HCT116 (cell line): ENCODE results near the gene CACNB2. TPM values are rescaled to one million over a fixed set of nuclear protein-coding genes. Genes with fewer than 3 reads are reported as not detected.

Experiments used
- ATAC-seq: fragments of 200-7000 bp; cut with Tn5 transposase; 2 replicates; pipeline ENCODE4 v1.9.1; 2020; ENCODE audit warnings: mild to moderate bottlenecking, moderate library complexity
- BruUV-seq: library from RNA; stranded (reverse); fragments of 400-500 nt; replicated peaks from 2 replicates; lab custom pipeline; 2021; lab: Mats Ljungman, UMichigan
- CTCF ChIA-PET: fragments of 300-600 bp; sonication (Branson Sonifier 250); formaldehyde crosslinking; loops from one replicate; lab custom pipeline; 2021; ENCODE audit warnings: antibody characterized with exemption; lab: Charles Lee
- POLR2A ChIA-PET: fragments of 300-600, 350-600 bp; sonication (Branson Sonifier 250); formaldehyde crosslinking; loops from one replicate; lab custom pipeline; 2021; ENCODE audit warnings: antibody characterized with exemption; lab: Charles Lee
- RAD21 ChIA-PET, 2 experiments: fragments of 300-600 bp; sonication (Branson Sonifier 250); formaldehyde crosslinking; loops; one replicate each; lab custom pipeline; 2023; ENCODE audit warnings: low total read pairs in 2 of 2; ENCODE audit not compliant: uncharacterized antibody in 2 of 2, unreplicated experiment in 2 of 2, low non-redundant PET in 1 of 2; lab: Charles Lee
- DNase-seq: peaks from one replicate; pipeline ENCODE4 v3.0.0-alpha.2; 2010; ENCODE audit warnings: low read depth, low spot score
- H2AFZ ChIP-seq: fragments of 200-600 bp; shearing (Covaris generic), sonication (generic); 2 replicates; pipeline ENCODE4 v1.6.1; 2017; ENCODE audit warnings: low read depth, mixed run types, mixed read lengths, antibody characterized with exemption, low read length; ENCODE audit not compliant: poor library complexity, severe bottlenecking
- H3K27ac ChIP-seq: 2 replicates; pipeline ENCODE4 v1.5.1; 2012; ENCODE audit warnings: low read depth, low read length
- H3K27me3 ChIP-seq: fragments of 200-600 bp; sonication (generic); 2 replicates; pipeline ENCODE4 v1.6.1; 2016; ENCODE audit warnings: mixed run types, low read length, mixed read lengths; ENCODE audit not compliant: insufficient read depth
- H3K36me3 ChIP-seq, 2 experiments: fragments of 200-500 bp in 1 of 2; fragments of 200-600 bp in 1 of 2; sonication (Bioruptor generic) in 1 of 2; sonication (generic) in 1 of 2; 2 replicates each; pipeline versions ENCODE4 v1.5.1 to v1.6.1; 2014 to 2016; ENCODE audit warnings: low read length in 2 of 2, inconsistent platforms in 1 of 2, mixed read lengths in 1 of 2, mixed run types in 1 of 2; ENCODE audit not compliant: insufficient read depth in 2 of 2, control insufficient read depth in 1 of 2
- H3K4me1 ChIP-seq, 2 experiments: fragments of 200-600 bp in 1 of 2; sonication (generic) in 1 of 2; 2 replicates each; pipeline versions ENCODE4 v1.5.1 to v1.6.1; 2012 to 2017; ENCODE audit warnings: low read length in 2 of 2, inconsistent platforms in 1 of 2, mild to moderate bottlenecking in 1 of 2, mixed read lengths in 1 of 2, mixed run types in 1 of 2, moderate library complexity in 1 of 2; ENCODE audit not compliant: insufficient read depth in 2 of 2, control insufficient read depth in 1 of 2
- H3K4me2 ChIP-seq: fragments of 200-600 bp; sonication (generic); 2 replicates; pipeline ENCODE4 v1.6.1; 2017; ENCODE audit warnings: mixed run types, low read length, mixed read lengths
- H3K4me3 ChIP-seq, 2 experiments: fragments of 200-600 bp in 1 of 2; sonication (generic) in 1 of 2; replicated peaks in 1 of 2; 2 replicates each; pipeline ENCODE4 v1.5.1; 2011 to 2016; ENCODE audit warnings: low read length in 2 of 2, control low read depth in 1 of 2, low read depth in 1 of 2, mild to moderate bottlenecking in 1 of 2, mixed read lengths in 1 of 2, mixed run types in 1 of 2
- H3K79me2 ChIP-seq: fragments of 200-600 bp; sonication (generic); 2 replicates; pipeline ENCODE4 v1.6.1; 2017; ENCODE audit warnings: mild to moderate bottlenecking, mixed run types, low read length, moderate library complexity, mixed read lengths; ENCODE audit not compliant: insufficient read depth
- H3K9ac ChIP-seq: fragments of 200-600 bp; sonication (generic); 2 replicates; pipeline ENCODE4 v1.6.1; 2016; ENCODE audit warnings: low read length, mixed read lengths
- H3K9me2 ChIP-seq: fragments of 200-600 bp; sonication (generic), shearing (Covaris generic); 2 replicates; pipeline ENCODE4 v1.6.1; 2017; ENCODE audit warnings: mixed run types, mild to moderate bottlenecking, moderate library complexity; ENCODE audit not compliant: insufficient read depth
- H3K9me3 ChIP-seq, 2 experiments: fragments of 200-500 bp in 1 of 2; fragments of 200-600 bp in 1 of 2; sonication (Bioruptor generic) in 1 of 2; sonication (generic) in 1 of 2; 2 replicates each; pipeline ENCODE4 v1.6.1; 2014 to 2017; ENCODE audit warnings: low read length in 2 of 2, mixed read lengths in 2 of 2, inconsistent platforms in 1 of 2, low read depth in 1 of 2, mild to moderate bottlenecking in 1 of 2, mixed run types in 1 of 2, moderate library complexity in 1 of 2; ENCODE audit not compliant: control insufficient read depth in 1 of 2, insufficient read depth in 1 of 2
- H4K20me1 ChIP-seq: fragments of 200-600 bp; sonication (generic), shearing (Covaris generic); 2 replicates; pipeline ENCODE4 v1.6.1; 2017; ENCODE audit warnings: mixed run types, mild to moderate bottlenecking, moderate library complexity; ENCODE audit not compliant: insufficient read depth
- CEBPB ChIP-seq: IDR thresholded peaks from 2 replicates; pipeline ENCODE4 v1.6.1; 2012; ENCODE audit warnings: low read depth
- CTCF ChIP-seq, 3 experiments: fragments of 200-600 bp in 1 of 3; sonication (generic) in 1 of 3; IDR thresholded peaks in 2 of 3; conservative IDR thresholded peaks in 1 of 3; 2 replicates each; pipeline ENCODE4 v1.5.1; 2012 to 2017; ENCODE audit warnings: low read depth in 2 of 3, low read length in 2 of 3, antibody characterized with exemption in 1 of 3, borderline replicate concordance in 1 of 3, control low read depth in 1 of 3, mild to moderate bottlenecking in 1 of 3, mixed read lengths in 1 of 3, mixed run types in 1 of 3, moderate library complexity in 1 of 3; ENCODE audit not compliant: insufficient read depth in 1 of 3
- EGR1 ChIP-seq: IDR thresholded peaks from 2 replicates; pipeline ENCODE4 v1.6.1; 2012; ENCODE audit warnings: low read depth
- ELF1 ChIP-seq: IDR thresholded peaks from 2 replicates; pipeline ENCODE4 v1.6.1; 2012; ENCODE audit warnings: low read depth, borderline replicate concordance
- POLR2AphosphoS5 ChIP-seq: IDR thresholded peaks from 2 replicates; pipeline ENCODE4 v1.6.1; 2011; ENCODE audit warnings: mild to moderate bottlenecking, low read depth, low read length, moderate library complexity
- REST ChIP-seq: IDR thresholded peaks from 2 replicates; pipeline ENCODE4 v1.6.1; 2012; ENCODE audit warnings: low read depth
- SIN3A ChIP-seq: IDR thresholded peaks from 2 replicates; pipeline ENCODE4 v1.6.1; 2012; ENCODE audit warnings: low read depth
- TCF7L2 ChIP-seq: IDR thresholded peaks from 2 replicates; pipeline ENCODE4 v1.7.0; 2011; ENCODE audit warnings: borderline replicate concordance, inconsistent platforms; ENCODE audit not compliant: insufficient read depth, insufficient read length; ENCODE audit errors: extremely low read depth
- YY1 ChIP-seq: IDR thresholded peaks from 2 replicates; pipeline ENCODE4 v1.6.1; 2011; ENCODE audit warnings: low read length, low read depth, moderate library complexity, mild to moderate bottlenecking; ENCODE audit not compliant: insufficient replicate concordance; ENCODE audit errors: extremely low read depth
- ZBTB33 ChIP-seq: IDR thresholded peaks from 2 replicates; pipeline ENCODE4 v1.6.1; 2011; ENCODE audit warnings: mild to moderate bottlenecking, low read length, moderate library complexity; ENCODE audit not compliant: insufficient replicate concordance; ENCODE audit errors: extremely low read depth
- intact Hi-C: fragments of 100-400 bp; cut with micrococcal nuclease; formaldehyde crosslinking; loops from 2 replicates; pipeline ENCODE4 v1.10.0; 2022
- total RNA-seq: library from RNA; stranded (reverse); gene quantifications from one replicate; pipeline ENCODE4 v1.2.1, GENCODE V29; 2021; ENCODE audit not compliant: unreplicated experiment

Gene CACNB2
- total RNA-seq, 1 experiment from 2014 or later, result 0.71 TPM

- TF ChIP-seq ZBTB33, result no peak
- TF ChIP-seq POLR2AphosphoS5, result no peak
Observed at GRCh38 chr10:18306031-18306430, 165.8 kb downstream of the CACNB2 start (continued).

GRCh38 chr10:18308600-18308999 is 168.4 kb downstream of the CACNB2 start:
- CTCF ChIA-PET, result no interaction called here
- no peak for DNase-seq

More at GRCh38 chr10:18308600-18308999, 168.4 kb downstream of the CACNB2 start:
- Histone ChIP-seq H3K9ac (no peak overlapping the region), H3K79me2 (no peaks in the 10 kb centered on the region), H3K36me3 (no peaks in the 10 kb centered on the region), H3K4me2 (no peak overlapping the region), H4K20me1 (no peaks in the 10 kb centered on the region), H3K27me3 (no peaks in the 10 kb centered on the region), H3K9me3 (no peaks in the 10 kb centered on the region), H3K27ac (no peak overlapping the region), H3K9me2 (no peaks in the 10 kb centered on the region), H3K4me3 (no peak overlapping the region), H3K4me1 (peaks cover 0 to 6% of the 10 kb centered on the region in 2 experiments; a peak in 1 of 4 replicates), H2AFZ (no peak overlapping the region)
- ATAC-seq, result no peak
- RAD21 ChIA-PET, result no interaction called here
- intact Hi-C loops, result no loop called here
- TF ChIP-seq EGR1 (no peak), ZBTB33 (no peak), REST (no peak), CEBPB (no peak), SIN3A (no peak), CTCF (IDR thresholded peaks at IDR 0.05 in 2 of 3, conservative IDR thresholded peaks at IDR 0.05 in 1 of 3; ENCODE audit: borderline replicate concordance in 1 of 3, insufficient read depth in 1 of 3, low read depth in 2 of 3, low read length in 2 of 3) (no peak), TCF7L2 (no peak), ELF1 (no peak), YY1 (no peak)
- BruUV-seq, result no TSS peak
- POLR2A ChIA-PET, result no interaction called here
